HCT116 (cell line): Measurements from ENCODE around the gene CRBN. TPM values are rescaled to one million over a fixed set of nuclear protein-coding genes. Genes with fewer than 3 reads are reported as not detected.

ENCODE experiments used
- ATAC-seq: fragments of 200-7000 bp; cut with Tn5 transposase; 2 replicates; pipeline ENCODE4 v1.9.1; 2020; ENCODE audit warnings: mild to moderate bottlenecking, moderate library complexity
- BruUV-seq: library from RNA; stranded (reverse); fragments of 400-500 nt; replicated peaks from 2 replicates; lab custom pipeline; 2021; lab: Mats Ljungman, UMichigan
- CTCF ChIA-PET: fragments of 300-600 bp; sonication (Branson Sonifier 250); formaldehyde crosslinking; loops from one replicate; lab custom pipeline; 2021; ENCODE audit warnings: antibody characterized with exemption; lab: Charles Lee
- POLR2A ChIA-PET: fragments of 300-600, 350-600 bp; sonication (Branson Sonifier 250); formaldehyde crosslinking; loops from one replicate; lab custom pipeline; 2021; ENCODE audit warnings: antibody characterized with exemption; lab: Charles Lee
- RAD21 ChIA-PET, 2 experiments: fragments of 300-600 bp; sonication (Branson Sonifier 250); formaldehyde crosslinking; loops; one replicate each; lab custom pipeline; 2023; ENCODE audit warnings: low total read pairs in 2 of 2; ENCODE audit not compliant: uncharacterized antibody in 2 of 2, unreplicated experiment in 2 of 2, low non-redundant PET in 1 of 2; lab: Charles Lee
- DNase-seq: peaks from one replicate; pipeline ENCODE4 v3.0.0-alpha.2; 2010; ENCODE audit warnings: low read depth, low spot score
- H2AFZ ChIP-seq: fragments of 200-600 bp; shearing (Covaris generic), sonication (generic); 2 replicates; pipeline ENCODE4 v1.6.1; 2017; ENCODE audit warnings: low read depth, mixed run types, mixed read lengths, antibody characterized with exemption, low read length; ENCODE audit not compliant: poor library complexity, severe bottlenecking
- H3K27ac ChIP-seq: 2 replicates; pipeline ENCODE4 v1.5.1; 2012; ENCODE audit warnings: low read depth, low read length
- H3K27me3 ChIP-seq: fragments of 200-600 bp; sonication (generic); 2 replicates; pipeline ENCODE4 v1.6.1; 2016; ENCODE audit warnings: mixed run types, low read length, mixed read lengths; ENCODE audit not compliant: insufficient read depth
- H3K36me3 ChIP-seq, 2 experiments: fragments of 200-500 bp in 1 of 2; fragments of 200-600 bp in 1 of 2; sonication (Bioruptor generic) in 1 of 2; sonication (generic) in 1 of 2; 2 replicates each; pipeline versions ENCODE4 v1.5.1 to v1.6.1; 2014 to 2016; ENCODE audit warnings: low read length in 2 of 2, inconsistent platforms in 1 of 2, mixed read lengths in 1 of 2, mixed run types in 1 of 2; ENCODE audit not compliant: insufficient read depth in 2 of 2, control insufficient read depth in 1 of 2
- H3K4me1 ChIP-seq, 2 experiments: fragments of 200-600 bp in 1 of 2; sonication (generic) in 1 of 2; 2 replicates each; pipeline versions ENCODE4 v1.5.1 to v1.6.1; 2012 to 2017; ENCODE audit warnings: low read length in 2 of 2, inconsistent platforms in 1 of 2, mild to moderate bottlenecking in 1 of 2, mixed read lengths in 1 of 2, mixed run types in 1 of 2, moderate library complexity in 1 of 2; ENCODE audit not compliant: insufficient read depth in 2 of 2, control insufficient read depth in 1 of 2
- H3K4me2 ChIP-seq: fragments of 200-600 bp; sonication (generic); 2 replicates; pipeline ENCODE4 v1.6.1; 2017; ENCODE audit warnings: mixed run types, low read length, mixed read lengths
- H3K4me3 ChIP-seq, 2 experiments: fragments of 200-600 bp in 1 of 2; sonication (generic) in 1 of 2; replicated peaks in 1 of 2; 2 replicates each; pipeline ENCODE4 v1.5.1; 2011 to 2016; ENCODE audit warnings: low read length in 2 of 2, control low read depth in 1 of 2, low read depth in 1 of 2, mild to moderate bottlenecking in 1 of 2, mixed read lengths in 1 of 2, mixed run types in 1 of 2
- H3K79me2 ChIP-seq: fragments of 200-600 bp; sonication (generic); 2 replicates; pipeline ENCODE4 v1.6.1; 2017; ENCODE audit warnings: mild to moderate bottlenecking, mixed run types, low read length, moderate library complexity, mixed read lengths; ENCODE audit not compliant: insufficient read depth
- H3K9ac ChIP-seq: fragments of 200-600 bp; sonication (generic); 2 replicates; pipeline ENCODE4 v1.6.1; 2016; ENCODE audit warnings: low read length, mixed read lengths
- H3K9me2 ChIP-seq: fragments of 200-600 bp; sonication (generic), shearing (Covaris generic); 2 replicates; pipeline ENCODE4 v1.6.1; 2017; ENCODE audit warnings: mixed run types, mild to moderate bottlenecking, moderate library complexity; ENCODE audit not compliant: insufficient read depth
- H3K9me3 ChIP-seq, 2 experiments: fragments of 200-500 bp in 1 of 2; fragments of 200-600 bp in 1 of 2; sonication (Bioruptor generic) in 1 of 2; sonication (generic) in 1 of 2; 2 replicates each; pipeline ENCODE4 v1.6.1; 2014 to 2017; ENCODE audit warnings: low read length in 2 of 2, mixed read lengths in 2 of 2, inconsistent platforms in 1 of 2, low read depth in 1 of 2, mild to moderate bottlenecking in 1 of 2, mixed run types in 1 of 2, moderate library complexity in 1 of 2; ENCODE audit not compliant: control insufficient read depth in 1 of 2, insufficient read depth in 1 of 2
- H4K20me1 ChIP-seq: fragments of 200-600 bp; sonication (generic), shearing (Covaris generic); 2 replicates; pipeline ENCODE4 v1.6.1; 2017; ENCODE audit warnings: mixed run types, mild to moderate bottlenecking, moderate library complexity; ENCODE audit not compliant: insufficient read depth
- CBX3 ChIP-seq: IDR thresholded peaks from 2 replicates; pipeline ENCODE4 v1.6.1; 2012; ENCODE audit warnings: low read depth
- CEBPB ChIP-seq: IDR thresholded peaks from 2 replicates; pipeline ENCODE4 v1.6.1; 2012; ENCODE audit warnings: low read depth
- EGR1 ChIP-seq: IDR thresholded peaks from 2 replicates; pipeline ENCODE4 v1.6.1; 2012; ENCODE audit warnings: low read depth
- ELF1 ChIP-seq: IDR thresholded peaks from 2 replicates; pipeline ENCODE4 v1.6.1; 2012; ENCODE audit warnings: low read depth, borderline replicate concordance
- EZH2 ChIP-seq: fragments of 200-600 bp; sonication (generic); IDR thresholded peaks from 2 replicates; pipeline ENCODE4 v1.6.1; 2017; ENCODE audit warnings: antibody characterized with exemption, mixed run types
- JUND ChIP-seq: IDR thresholded peaks from 2 replicates; pipeline ENCODE4 v1.6.1; 2012
- MAX ChIP-seq: IDR thresholded peaks from 2 replicates; pipeline ENCODE4 v1.6.1; 2012
- POLR2AphosphoS5 ChIP-seq: IDR thresholded peaks from 2 replicates; pipeline ENCODE4 v1.6.1; 2011; ENCODE audit warnings: mild to moderate bottlenecking, low read depth, low read length, moderate library complexity
- RAD21 ChIP-seq: IDR thresholded peaks from 2 replicates; pipeline ENCODE4 v1.6.1; 2012; ENCODE audit warnings: low read depth, mild to moderate bottlenecking
- REST ChIP-seq: IDR thresholded peaks from 2 replicates; pipeline ENCODE4 v1.6.1; 2012; ENCODE audit warnings: low read depth
- SIN3A ChIP-seq: IDR thresholded peaks from 2 replicates; pipeline ENCODE4 v1.6.1; 2012; ENCODE audit warnings: low read depth
- SP1 ChIP-seq: IDR thresholded peaks from 2 replicates; pipeline ENCODE4 v1.6.1; 2012; ENCODE audit warnings: low read depth
- TCF7L2 ChIP-seq: IDR thresholded peaks from 2 replicates; pipeline ENCODE4 v1.7.0; 2011; ENCODE audit warnings: borderline replicate concordance, inconsistent platforms; ENCODE audit not compliant: insufficient read depth, insufficient read length; ENCODE audit errors: extremely low read depth
- YY1 ChIP-seq: IDR thresholded peaks from 2 replicates; pipeline ENCODE4 v1.6.1; 2011; ENCODE audit warnings: low read length, low read depth, moderate library complexity, mild to moderate bottlenecking; ENCODE audit not compliant: insufficient replicate concordance; ENCODE audit errors: extremely low read depth
- ZFX ChIP-seq: fragments of 450-650 bp; IDR thresholded peaks from 2 replicates; pipeline ENCODE4 v1.6.1; 2017
- intact Hi-C: fragments of 100-400 bp; cut with micrococcal nuclease; formaldehyde crosslinking; loops from 2 replicates; pipeline ENCODE4 v1.10.0; 2022
- total RNA-seq: library from RNA; stranded (reverse); gene quantifications from one replicate; pipeline ENCODE4 v1.2.1, GENCODE V29; 2021; ENCODE audit not compliant: unreplicated experiment

Gene CRBN
- total RNA-seq, 1 experiment from 2014 or later: 29.1 TPM

GRCh38 chr3:3105246-3105645, 74.2 kb downstream of the CRBN start:
- H2AFZ ChIP-seq: no peak overlapping the region
- H3K36me3 ChIP-seq: no peaks in the 10 kb centered on the region
- no peak overlapping the region for H3K9ac ChIP-seq
- H3K4me1 ChIP-seq: no peaks in the 10 kb centered on the region
- POLR2A ChIA-PET: interaction anchor here (0.7 kb wide), 1 partner anchor 21 kb away, joined by 3 read pairs; no protein-coding TSS in a partner anchor
- H3K4me3 ChIP-seq: no peak overlapping the region
- no peaks in the 10 kb centered on the region for H3K9me2 ChIP-seq
- TF ChIP-seq MAX: no peak
- CTCF ChIA-PET: no interaction called here
- ATAC-seq: no peak
- H3K79me2 ChIP-seq: no peaks in the 10 kb centered on the region
- RAD21 ChIA-PET: no interaction called here
- H4K20me1 ChIP-seq: no peaks in the 10 kb centered on the region
- no peak overlapping the region for H3K27ac ChIP-seq
- no peak for DNase-seq
- intact Hi-C loops: no loop called here
- peaks cover 21% of the 10 kb centered on the region; the same call in 1 of the 2 replicates for H3K27me3 ChIP-seq
- no peaks in the 10 kb centered on the region for H3K9me3 ChIP-seq
- H3K4me2 ChIP-seq: no peak overlapping the region
- no TSS peak for BruUV-seq

GRCh38 chr3:3102751-3103150, 76.7 kb downstream of the CRBN start:
- no peaks in the 10 kb centered on the region for H3K9me3 ChIP-seq
- RAD21 ChIA-PET: no interaction called here
- no peak overlapping the region for H2AFZ ChIP-seq
- no peaks in the 10 kb centered on the region for H3K9me2 ChIP-seq
- H3K27me3 ChIP-seq: peaks cover 11% of the 10 kb centered on the region
- POLR2A ChIA-PET: no interaction called here
- no peak overlapping the region for H3K27ac ChIP-seq
- H4K20me1 ChIP-seq: no peaks in the 10 kb centered on the region
- H3K79me2 ChIP-seq: no peaks in the 10 kb centered on the region
- H3K4me1 ChIP-seq: no peaks in the 10 kb centered on the region
- CTCF ChIA-PET: no interaction called here
- no peak overlapping the region for H3K4me2 ChIP-seq
- H3K36me3 ChIP-seq: no peaks in the 10 kb centered on the region
- ATAC-seq: no peak
- TF ChIP-seq MAX (no peak), EZH2 (no peak), ZFX (no peak), EGR1 (no peak), CEBPB (no peak), RAD21 (no peak), TCF7L2 (no peak), JUND (no peak), YY1 (no peak), CBX3 (no peak), POLR2AphosphoS5 (no peak), SIN3A (no peak), REST (no peak), SP1 (no peak), ELF1 (no peak)
- H3K9ac ChIP-seq: no peak overlapping the region
- no TSS peak for BruUV-seq
- no peak for DNase-seq
- no peak overlapping the region for H3K4me3 ChIP-seq
- intact Hi-C loops: no loop called here
